HepG2 (cell line): ENCODE data around the gene GLG1. TPM values are rescaled to one million over a fixed set of nuclear protein-coding genes. Genes with fewer than 3 reads are reported as not detected.

Source experiments
- ATAC-seq: fragments of 200-7000 bp; cut with Tn5 transposase; 3 replicates; pipeline ENCODE4 v1.9.1; 2020; ENCODE audit warnings: mild to moderate bottlenecking, moderate library complexity
- BruUV-seq: library from RNA; stranded (reverse); fragments of 400-500 nt; replicated peaks from 2 replicates; lab custom pipeline; 2021; lab: Mats Ljungman, UMichigan
- CTCF ChIA-PET: fragments of 300-600 bp; formaldehyde crosslinking; extraction: SDS; loops from one replicate; lab custom pipeline; 2021; ENCODE audit warnings: low total read pairs, inconsistent platforms, low intra/inter-chr PET ratio; lab: Yijun Ruan, JAX
- POLR2A ChIA-PET: fragments of 350-600 bp; sonication (Branson Sonifier 250); formaldehyde crosslinking; loops from one replicate; lab custom pipeline; 2020; ENCODE audit warnings: antibody characterized with exemption, inconsistent platforms; lab: Yijun Ruan, JAX
- DNase-seq: peaks from one replicate; pipeline ENCODE4 v3.0.0-alpha.2; 2015; ENCODE audit warnings: low spot score
- FAIRE-seq: peaks from 3 replicates; lab custom pipeline; 2011; peaks lifted over from hg19 to GRCh38; lab: Jason Lieb, UNC
- H2AFZ ChIP-seq: one replicate; pipeline ENCODE4 v1.6.1; 2011; ENCODE audit warnings: low read length, inconsistent platforms
- H3K27ac ChIP-seq: fragments of 300-600 bp; 3 replicates; pipeline ENCODE4 v1.8.0; 2011; ENCODE audit warnings: mixed run types, mild to moderate bottlenecking, mixed read lengths, low read length, inconsistent platforms; ENCODE audit not compliant: insufficient read depth; ENCODE audit errors: extremely low read length
- H3K27me3 ChIP-seq, 2 experiments: fragments of 200-600 bp in 1 of 2; 2 replicates in 1 of 2; 3 replicates in 1 of 2; pipeline versions ENCODE4 v1.6.0 to v1.8.0; 2011; ENCODE audit warnings: low read length in 2 of 2, mild to moderate bottlenecking in 2 of 2, moderate library complexity in 2 of 2, inconsistent platforms in 1 of 2; ENCODE audit not compliant: insufficient read depth in 2 of 2, control insufficient read depth in 1 of 2
- H3K36me3 ChIP-seq, 2 experiments: fragments of 200-600 bp in 1 of 2; replicated peaks in 1 of 2; 2 replicates in 1 of 2; 3 replicates in 1 of 2; pipeline versions ENCODE4 v1.5.1 to v1.8.0; 2011; ENCODE audit warnings: low read length in 2 of 2, inconsistent platforms in 1 of 2; ENCODE audit not compliant: insufficient read depth in 2 of 2, control insufficient read depth in 1 of 2
- H3K4me1 ChIP-seq: 2 replicates; pipeline ENCODE4 v1.5.1; 2012; ENCODE audit warnings: low read length, inconsistent platforms; ENCODE audit not compliant: insufficient read depth
- H3K4me2 ChIP-seq: 2 replicates; pipeline ENCODE4 v1.6.0; 2011; ENCODE audit warnings: low read depth, low read length, inconsistent platforms
- H3K4me3 ChIP-seq, 3 experiments: fragments of 200-600 bp in 1 of 3; sonication (generic), shearing (Covaris generic) in 1 of 3; replicated peaks in 1 of 3; 2 replicates each; pipeline ENCODE4 v1.5.1; 2011 to 2016; ENCODE audit warnings: low read length in 3 of 3, inconsistent platforms in 2 of 3, low read depth in 2 of 3, mild to moderate bottlenecking in 2 of 3, control low read depth in 1 of 3, mixed read lengths in 1 of 3; ENCODE audit not compliant: insufficient read depth in 1 of 3
- H3K79me2 ChIP-seq: one replicate; pipeline ENCODE4 v1.6.1; 2011; ENCODE audit warnings: low read length, inconsistent platforms; ENCODE audit not compliant: insufficient read depth
- H3K9ac ChIP-seq: 2 replicates; pipeline ENCODE4 v1.6.0; 2011; ENCODE audit warnings: mild to moderate bottlenecking, low read depth, low read length, inconsistent platforms; ENCODE audit not compliant: insufficient read depth
- H3K9me3 ChIP-seq: 2 replicates; pipeline ENCODE4 v1.5.1; 2012; ENCODE audit warnings: mild to moderate bottlenecking, low read length
- H4K20me1 ChIP-seq: 2 replicates; pipeline ENCODE4 v1.6.0; 2011; ENCODE audit warnings: inconsistent platforms, mild to moderate bottlenecking, low read length, moderate library complexity; ENCODE audit not compliant: insufficient read depth
- ESRRA ChIP-seq: sonication (generic); formaldehyde crosslinking; IDR thresholded peaks from 2 replicates; pipeline ENCODE4 v1.5.1; 2020; ENCODE audit warnings: mild to moderate bottlenecking, low read depth, missing genetic modification reagents
- FOXC1 ChIP-seq: sonication (generic); formaldehyde crosslinking; IDR thresholded peaks from 2 replicates; pipeline ENCODE4 v1.8.0; 2022; ENCODE audit warnings: mild to moderate bottlenecking, missing genetic modification reagents, borderline replicate concordance
- GMEB1 ChIP-seq: sonication (generic); formaldehyde crosslinking; IDR thresholded peaks from 2 replicates; pipeline ENCODE4 v1.5.1; 2020; ENCODE audit warnings: missing genetic modification reagents, mild to moderate bottlenecking, borderline replicate concordance
- KLF6 ChIP-seq: IDR thresholded peaks from 2 replicates; pipeline ENCODE4 v1.8.0; 2016; ENCODE audit warnings: missing biosample characterization, missing genetic modification reagents
- MBD4 ChIP-seq: IDR thresholded peaks from 2 replicates; pipeline ENCODE4 v1.6.1; 2012; ENCODE audit warnings: low read length, inconsistent platforms, borderline replicate concordance
- ZNF414 ChIP-seq: sonication (generic); formaldehyde crosslinking; IDR thresholded peaks from 2 replicates; pipeline ENCODE4 v1.5.0; 2020; ENCODE audit warnings: missing genetic modification reagents
- ZNF564 ChIP-seq: sonication (generic); formaldehyde crosslinking; IDR thresholded peaks from 2 replicates; pipeline ENCODE4 v1.8.1; 2023; ENCODE audit warnings: mild to moderate bottlenecking, missing genetic modification reagents
- ZNF567 ChIP-seq: sonication (generic); formaldehyde crosslinking; IDR thresholded peaks from 2 replicates; pipeline ENCODE4 v1.8.1; 2023; ENCODE audit warnings: mild to moderate bottlenecking, missing genetic modification reagents, borderline replicate concordance
- ZNF660 ChIP-seq: sonication (generic); formaldehyde crosslinking; IDR thresholded peaks from 2 replicates; pipeline ENCODE4 v1.5.1; 2020; ENCODE audit warnings: mild to moderate bottlenecking, low read depth, missing genetic modification reagents, borderline replicate concordance
- ZNF761 ChIP-seq: sonication (generic); formaldehyde crosslinking; conservative IDR thresholded peaks from 2 replicates; pipeline ENCODE4 v1.4.0; 2020; ENCODE audit warnings: mild to moderate bottlenecking, missing genetic modification reagents
- WGBS: methylation state at CpG from one replicate; pipeline ENCODE4 v1.1.6; 2017; ENCODE audit warnings: low lambda C conversion rate; 5-methylcytosine and 5-hydroxymethylcytosine counted together
- in situ Hi-C: cut with HindIII; loops from 2 replicates; pipeline ENCODE4 v1.10.0; 2017; ENCODE audit warnings: low pct_unique_long_range_greater_than_20kb; ENCODE audit not compliant: extremely low pct_ligation_motif_present
- intact Hi-C: fragments of 100-400 bp; cut with micrococcal nuclease; formaldehyde crosslinking; loops from one replicate; pipeline ENCODE4 v1.10.0; 2022; ENCODE audit not compliant: unreplicated experiment
- polyA plus RNA-seq, 8 experiments: library from polyadenylated mRNA; depleted of rRNA in 3 of 8; stranded (reverse) in 7 of 8; unstranded in 1 of 8; fragments of >200 nt; fragmentation: Illumina TruSeq in 4 of 8; extraction: Trizol in 4 of 8; gene quantifications; 2 replicates each; pipeline versions ENCODE4 v1.2.1 to v1.2.3, GENCODE V29; 2011 to 2016; ENCODE audit warnings: low read depth in 4 of 8, missing spikeins in 1 of 8, mixed read lengths in 1 of 8; ENCODE audit not compliant: insufficient read depth in 1 of 8
- total RNA-seq, 5 experiments: library from RNA; depleted of rRNA; stranded (reverse); fragments of >200 nt; fragmentation: Illumina TruSeq; extraction: Trizol; gene quantifications; 2 replicates each; pipeline ENCODE4 v1.2.3, GENCODE V29; 2016; ENCODE audit warnings: low read depth in 1 of 5

The GLG1 gene
- total and polyA plus RNA-seq, 2 of the 13 experiments (the other 11 are each of a cell fraction or from before 2014, with no cell fraction given) = 87.7 to 141 TPM

GRCh38 chr16:74592847-74593246 lies 14.1 kb downstream of the GLG1 start:
- DNase-seq = no peak
- TF ChIP-seq ZNF567 (no peak), MBD4 (no peak), ZNF564 (CRISPR knock-in tag) (peak; percentile 92), FOXC1 (CRISPR knock-in tag) (no peak), ZNF660 (CRISPR knock-in tag) (no peak), ZNF761 (CRISPR knock-in tag) (no peak)
- TF ChIP-seq, all 625 proteins: peak for 1
- H3K4me3 ChIP-seq = no peak overlapping the region
- POLR2A ChIA-PET = interaction anchor here (0.6 to 1.6 kb wide), 2 partner anchors 14 to 21 kb away, joined by 3 to 5 read pairs; partner anchors contain the start of gene GLG1
- H4K20me1 ChIP-seq = no peaks in the 10 kb centered on the region
- H3K4me1 ChIP-seq = no peaks in the 10 kb centered on the region
- FAIRE-seq = no peak
- H3K36me3 ChIP-seq = peaks cover 2 to 21% of the 10 kb centered on the region in 2 experiments; a peak in 4 of 5 replicates
- CTCF ChIA-PET = no interaction called here
- H3K4me2 ChIP-seq = no peak overlapping the region
- BruUV-seq = no TSS peak
- 98% methylated on average over 3 of the region's 3 CpGs for WGBS
- intact Hi-C loops = no loop called here
- in situ Hi-C loops = no loop called here
- H3K79me2 ChIP-seq = peaks cover 81% of the 10 kb centered on the region
- H3K27me3 ChIP-seq = no peaks in the 10 kb centered on the region
- H3K9me3 ChIP-seq = no peaks in the 10 kb centered on the region
- no peak overlapping the region for H3K9ac ChIP-seq
- no peak overlapping the region for H3K27ac ChIP-seq
- no peak for ATAC-seq
- H2AFZ ChIP-seq = no peak overlapping the region

- no peak for FAIRE-seq
- ATAC-seq = no peak
- no peak overlapping the region for H3K4me3 ChIP-seq
- in situ Hi-C loops = no loop called here
- WGBS = 93% methylated on average over 9 of the region's 9 CpGs
- H2AFZ ChIP-seq = no peak overlapping the region
- no peaks in the 10 kb centered on the region for H4K20me1 ChIP-seq
- H3K4me1 ChIP-seq = peaks cover 6% of the 10 kb centered on the region
- CTCF ChIA-PET = no interaction called here
- DNase-seq = no peak
- no TSS peak for BruUV-seq
- no peaks in the 10 kb centered on the region for H3K27me3 ChIP-seq
- no peaks in the 10 kb centered on the region for H3K9me3 ChIP-seq
- intact Hi-C loops = no loop called here
- H3K9ac ChIP-seq = no peak overlapping the region
- POLR2A ChIA-PET = no interaction called here
- H3K79me2 ChIP-seq = peaks cover 83% of the 10 kb centered on the region
- H3K36me3 ChIP-seq = peaks cover 2 to 24% of the 10 kb centered on the region in 2 experiments; a peak in 4 of 5 replicates
- H3K4me2 ChIP-seq = no peak overlapping the region
- H3K27ac ChIP-seq = no peak overlapping the region
- TF ChIP-seq ESRRA (CRISPR knock-in tag) (no peak), GMEB1 (no peak), KLF6 (no peak), ZNF414 (CRISPR knock-in tag) (no peak)
Measured at GRCh38 chr16:74591876-74592650, 14.9 kb downstream of the GLG1 start.
